ENCODE data around the gene POLR2F. TPM values are rescaled to one million over a fixed set of nuclear protein-coding genes. Genes with fewer than 3 reads are reported as not detected.

Gene POLR2F
- polyA plus RNA-seq, 1 donor from 2014 or later: 195 TPM

- Histone ChIP-seq H3F3A (ENCODE audit: insufficient read depth, low read length, poor library complexity, severe bottlenecking) (no peaks in the 10 kb centered on the region), H2AFZ (ENCODE audit: low read depth, low read length) (peak within 1 kb of the TSS; percentile 33), H3K4me3 (ENCODE audit: low read length) (peak within 1 kb of the TSS; percentile 67), H3K9me3 (ENCODE audit: low read length) (no peaks in the 10 kb centered on the region), H3K4me2 (ENCODE audit: low read length) (peak within 1 kb of the TSS; percentile 27), H3K9me2 (ENCODE audit: insufficient read depth, low read length) (no peaks in the 10 kb centered on the region), H3K27ac (ENCODE audit: low read length) (no peak within 1 kb of the TSS), H3K27me3 (ENCODE audit: insufficient read depth, low read depth, low read length) (no peaks in the 10 kb centered on the region), H4K20me1 (ENCODE audit: insufficient read depth) (no peaks in the 10 kb centered on the region), H3K79me2 (replicated peaks; ENCODE audit: insufficient read depth, low read length) (no peaks in the 10 kb centered on the region), H3K9ac (ENCODE audit: low read length) (peak within 1 kb of the TSS; percentile 68), H3K36me3 (ENCODE audit: insufficient read depth, low read length) (no peaks in the 10 kb centered on the region)
- no peak for TF ChIP-seq SMC3 (conservative IDR thresholded peaks at IDR 0.05; ENCODE audit: poor library complexity)
- peak; percentile 45 for TF ChIP-seq CTCF (IDR thresholded peaks at IDR 0.05; ENCODE audit: poor library complexity, severe bottlenecking)
- TF ChIP-seq, protein P1, sequence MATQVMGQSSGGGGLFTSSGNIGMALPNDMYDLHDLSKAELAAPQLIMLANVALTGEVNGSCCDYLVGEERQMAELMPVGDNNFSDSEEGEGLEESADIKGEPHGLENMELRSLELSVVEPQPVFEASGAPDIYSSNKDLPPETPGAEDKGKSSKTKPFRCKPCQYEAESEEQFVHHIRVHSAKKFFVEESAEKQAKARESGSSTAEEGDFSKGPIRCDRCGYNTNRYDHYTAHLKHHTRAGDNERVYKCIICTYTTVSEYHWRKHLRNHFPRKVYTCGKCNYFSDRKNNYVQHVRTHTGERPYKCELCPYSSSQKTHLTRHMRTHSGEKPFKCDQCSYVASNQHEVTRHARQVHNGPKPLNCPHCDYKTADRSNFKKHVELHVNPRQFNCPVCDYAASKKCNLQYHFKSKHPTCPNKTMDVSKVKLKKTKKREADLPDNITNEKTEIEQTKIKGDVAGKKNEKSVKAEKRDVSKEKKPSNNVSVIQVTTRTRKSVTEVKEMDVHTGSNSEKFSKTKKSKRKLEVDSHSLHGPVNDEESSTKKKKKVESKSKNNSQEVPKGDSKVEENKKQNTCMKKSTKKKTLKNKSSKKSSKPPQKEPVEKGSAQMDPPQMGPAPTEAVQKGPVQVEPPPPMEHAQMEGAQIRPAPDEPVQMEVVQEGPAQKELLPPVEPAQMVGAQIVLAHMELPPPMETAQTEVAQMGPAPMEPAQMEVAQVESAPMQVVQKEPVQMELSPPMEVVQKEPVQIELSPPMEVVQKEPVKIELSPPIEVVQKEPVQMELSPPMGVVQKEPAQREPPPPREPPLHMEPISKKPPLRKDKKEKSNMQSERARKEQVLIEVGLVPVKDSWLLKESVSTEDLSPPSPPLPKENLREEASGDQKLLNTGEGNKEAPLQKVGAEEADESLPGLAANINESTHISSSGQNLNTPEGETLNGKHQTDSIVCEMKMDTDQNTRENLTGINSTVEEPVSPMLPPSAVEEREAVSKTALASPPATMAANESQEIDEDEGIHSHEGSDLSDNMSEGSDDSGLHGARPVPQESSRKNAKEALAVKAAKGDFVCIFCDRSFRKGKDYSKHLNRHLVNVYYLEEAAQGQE (IDR thresholded peaks at IDR 0.05; ENCODE audit: borderline replicate concordance): peak; percentile 16
- no peak for TF ChIP-seq MXI1 (conservative IDR thresholded peaks at IDR 0.05; ENCODE audit: poor library complexity, severe bottlenecking)
- no peak for TF ChIP-seq EP300 (conservative IDR thresholded peaks at IDR 0.05; ENCODE audit: poor library complexity, severe bottlenecking)
Measured at GRCh38 chr22:37905534-37906363, 47.8 kb upstream of the POLR2F start, which contains the start of gene MICALL1. MICALL1 (plus strand) TSS chr22:37906297; CDS start chr22:37906423, 126 bp downstream.

- Histone ChIP-seq H3K9me2 (ENCODE audit: insufficient read depth, low read length) (no peaks in the 10 kb centered on the region), H3F3A (ENCODE audit: insufficient read depth, low read length, poor library complexity, severe bottlenecking) (no peaks in the 10 kb centered on the region), H3K36me3 (ENCODE audit: insufficient read depth, low read length) (no peaks in the 10 kb centered on the region), H3K4me2 (ENCODE audit: low read length) (peak overlapping the region; percentile 27), H3K27me3 (ENCODE audit: insufficient read depth, low read depth, low read length) (no peaks in the 10 kb centered on the region), H3K4me3 (ENCODE audit: low read length) (peak overlapping the region; percentile 67), H2AFZ (ENCODE audit: low read depth, low read length) (no peak overlapping the region), H3K27ac (ENCODE audit: low read length) (no peak overlapping the region), H3K9ac (ENCODE audit: low read length) (peak overlapping the region; percentile 68), H3K79me2 (replicated peaks; ENCODE audit: insufficient read depth, low read length) (no peaks in the 10 kb centered on the region), H3K9me3 (ENCODE audit: low read length) (no peaks in the 10 kb centered on the region), H4K20me1 (ENCODE audit: insufficient read depth) (no peaks in the 10 kb centered on the region)
- TF ChIP-seq MXI1 (conservative IDR thresholded peaks at IDR 0.05; ENCODE audit: poor library complexity, severe bottlenecking): no peak
- TF ChIP-seq CTCF (IDR thresholded peaks at IDR 0.05; ENCODE audit: poor library complexity, severe bottlenecking): no peak
- no peak for TF ChIP-seq RAD21 (conservative IDR thresholded peaks at IDR 0.05)
- no peak for TF ChIP-seq EZH2 (IDR thresholded peaks at IDR 0.05; ENCODE audit: borderline replicate concordance, insufficient read depth, low read length, poor library complexity, severe bottlenecking)
- TF ChIP-seq EP300 (conservative IDR thresholded peaks at IDR 0.05; ENCODE audit: poor library complexity, severe bottlenecking): no peak
- no peak for TF ChIP-seq POLR2AphosphoS5 (IDR thresholded peaks at IDR 0.05)
- TF ChIP-seq TAF1 (IDR thresholded peaks at IDR 0.05; ENCODE audit: low read depth): no peak
Measured at GRCh38 chr22:37906364-37907008, 47.0 kb upstream of the POLR2F start.
